IgD-negative memory B cell (primary cell): Measurements from ENCODE around the gene SYCE3. TPM values are rescaled to one million over a fixed set of nuclear protein-coding genes. Genes with fewer than 3 reads are reported as not detected.
"Not testable (repeated sequence)": the region's sequence is repeated elsewhere in the genome, so short reads cannot be mapped to it uniquely, and the experiment has no call there.

Experiments
- H3K27ac Mint-ChIP-seq, 3 donors: one replicate each; pipeline ENCODE4 v1.8.0; 2020 to 2022; ENCODE audit warnings: mild to moderate bottlenecking in 3 of 3, mixed read lengths in 3 of 3, moderate library complexity in 1 of 3
- H3K27me3 Mint-ChIP-seq: one replicate; pipeline ENCODE4 v1.8.0; 2021; ENCODE audit warnings: mixed read lengths
- H3K36me3 Mint-ChIP-seq: one replicate; pipeline ENCODE4 v1.8.0; 2020; ENCODE audit warnings: mild to moderate bottlenecking, mixed read lengths
- H3K4me1 Mint-ChIP-seq, 3 donors: one replicate each; pipeline ENCODE4 v1.8.0; 2020 to 2022; ENCODE audit warnings: mixed read lengths in 3 of 3, mild to moderate bottlenecking in 1 of 3
- H3K4me3 Mint-ChIP-seq, 4 donors: one replicate each; pipeline ENCODE4 v1.8.0; 2020 to 2022; ENCODE audit warnings: mild to moderate bottlenecking in 4 of 4, mixed read lengths in 4 of 4, moderate library complexity in 3 of 4
- H3K9me3 Mint-ChIP-seq, 3 donors: one replicate each; pipeline ENCODE4 v1.8.0; 2020 to 2021; ENCODE audit warnings: mixed read lengths in 3 of 3, mild to moderate bottlenecking in 1 of 3
- polyA plus RNA-seq: library from polyadenylated mRNA; unstranded; fragments of 300-500 nt; fragmentation: Illumina TruSeq; gene quantifications from one replicate; pipeline ENCODE4 v1.2.3, GENCODE V29; 2021

Gene SYCE3
- polyA plus RNA-seq, 1 donor from 2014 or later = not detected

DNA sequence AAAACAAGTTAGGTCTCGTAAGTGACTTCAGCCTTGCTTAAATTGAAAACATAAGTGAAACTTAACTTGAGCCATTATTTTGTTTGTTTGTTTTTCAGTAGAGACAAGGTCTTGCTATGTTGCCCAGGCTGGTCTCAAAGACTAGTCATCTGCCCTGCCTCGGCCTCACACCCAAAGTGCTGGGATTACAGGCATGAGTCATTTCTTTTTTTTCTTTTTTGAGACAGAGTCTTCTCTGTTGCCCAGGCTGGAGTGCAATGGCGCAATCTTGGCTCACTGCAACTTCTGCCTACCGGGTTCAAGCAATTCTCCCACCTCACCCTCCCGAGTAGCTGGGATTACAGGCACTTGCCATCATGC, 21.1 kb downstream of the SYCE3 start:
- not testable (repeated sequence) for H3K27me3 Mint-ChIP-seq, H3K9me3 Mint-ChIP-seq, H3K36me3 Mint-ChIP-seq
- Mint-ChIP-seq H3K4me3 (peak overlapping the region; percentile 60 to 90 (median 76)), H3K4me1 (peaks cover 28 to 43% (median 40%) of the 10 kb centered on the region in 3 donors), H3K27ac (peak overlapping the region; percentile 91 to 100 (median 96))

DNA sequence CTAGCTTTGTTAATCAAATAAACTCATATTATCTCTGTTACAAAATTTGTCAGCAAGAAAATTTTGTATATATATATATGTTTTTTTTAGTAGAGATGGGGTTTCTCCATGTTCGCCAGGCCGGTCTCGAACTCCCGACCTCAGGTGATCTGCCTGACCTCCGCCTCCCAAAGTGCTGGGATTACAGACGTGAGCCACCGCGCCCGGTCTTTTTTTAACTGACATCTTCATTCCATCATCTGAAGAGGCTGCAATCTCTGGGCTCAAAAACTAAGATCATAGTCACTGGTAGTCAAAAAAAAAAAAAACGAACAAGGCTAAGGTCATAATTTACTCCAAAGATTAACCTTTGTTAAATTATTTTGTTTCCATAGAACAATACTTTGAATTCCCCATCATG, 22.3 kb downstream of the SYCE3 start:
- peak overlapping the region; percentile 16 to 90 (median 72) for H3K4me3 Mint-ChIP-seq
- no peaks in the 10 kb centered on the region for H3K27me3 Mint-ChIP-seq
- peaks cover 28 to 43% (median 38%) of the 10 kb centered on the region in 3 donors for H3K4me1 Mint-ChIP-seq
- no peaks in the 10 kb centered on the region for H3K36me3 Mint-ChIP-seq
- no peaks in the 10 kb centered on the region for H3K9me3 Mint-ChIP-seq
- peak overlapping the region; percentile 91 to 100 (median 100) for H3K27ac Mint-ChIP-seq

DNA sequence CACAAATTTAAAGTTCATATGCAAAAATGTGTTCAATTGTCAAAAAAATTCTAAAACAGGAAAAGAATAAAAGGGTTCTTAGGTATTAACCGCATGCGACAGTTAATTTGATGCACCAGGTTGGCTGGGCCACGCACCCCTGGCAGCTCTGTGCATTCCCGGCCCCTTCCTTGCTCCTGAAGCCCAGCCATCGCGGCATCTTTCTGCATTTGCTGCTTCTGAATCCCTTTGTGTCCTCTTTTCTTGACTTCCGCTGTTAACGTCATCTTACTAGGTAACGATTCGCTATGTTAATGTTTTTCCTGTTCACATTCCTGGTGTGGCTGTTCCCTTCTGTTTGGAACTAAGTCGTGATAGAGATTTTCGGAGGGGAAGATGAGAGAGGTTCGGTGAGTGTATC, 25.0 kb downstream of the SYCE3 start:
- no peaks in the 10 kb centered on the region for H3K27me3 Mint-ChIP-seq
- peaks cover 44 to 59% (median 57%) of the 10 kb centered on the region in 3 donors for H3K4me1 Mint-ChIP-seq
- no peaks in the 10 kb centered on the region for H3K9me3 Mint-ChIP-seq
- H3K4me3 Mint-ChIP-seq = peak overlapping the region in 1 of 4 donors; percentile 33
- H3K36me3 Mint-ChIP-seq = no peaks in the 10 kb centered on the region
- peak overlapping the region; percentile 87 to 100 (median 93) for H3K27ac Mint-ChIP-seq

DNA sequence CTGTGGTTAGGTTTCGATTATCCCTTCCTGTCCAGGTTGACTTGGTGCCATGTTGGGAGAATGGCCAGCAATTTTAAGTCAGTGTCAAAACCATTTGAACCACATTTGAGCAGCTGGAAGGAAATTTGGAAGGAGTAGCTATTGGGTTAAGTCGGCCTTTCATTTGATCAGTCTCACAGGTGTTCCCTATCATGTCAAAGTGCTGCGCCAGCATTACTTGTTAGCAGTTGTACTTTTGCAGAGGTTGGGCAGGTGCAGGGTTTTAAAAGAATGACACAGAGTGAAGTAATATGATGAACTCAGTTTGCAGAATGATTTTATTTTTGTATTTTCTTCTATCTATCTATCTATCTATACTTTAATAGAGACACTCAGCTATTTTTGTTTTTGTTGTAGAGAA, 26.5 kb downstream of the SYCE3 start:
- peaks cover 40 to 50% (median 47%) of the 10 kb centered on the region in 3 donors for H3K4me1 Mint-ChIP-seq
- H3K9me3 Mint-ChIP-seq = no peaks in the 10 kb centered on the region
- peak overlapping the region in 2 of 4 donors; percentile 57 to 95 for H3K4me3 Mint-ChIP-seq
- no peaks in the 10 kb centered on the region for H3K36me3 Mint-ChIP-seq
- peak overlapping the region in 2 of 3 donors; percentile 59 to 87 for H3K27ac Mint-ChIP-seq
- H3K27me3 Mint-ChIP-seq = no peaks in the 10 kb centered on the region

DNA sequence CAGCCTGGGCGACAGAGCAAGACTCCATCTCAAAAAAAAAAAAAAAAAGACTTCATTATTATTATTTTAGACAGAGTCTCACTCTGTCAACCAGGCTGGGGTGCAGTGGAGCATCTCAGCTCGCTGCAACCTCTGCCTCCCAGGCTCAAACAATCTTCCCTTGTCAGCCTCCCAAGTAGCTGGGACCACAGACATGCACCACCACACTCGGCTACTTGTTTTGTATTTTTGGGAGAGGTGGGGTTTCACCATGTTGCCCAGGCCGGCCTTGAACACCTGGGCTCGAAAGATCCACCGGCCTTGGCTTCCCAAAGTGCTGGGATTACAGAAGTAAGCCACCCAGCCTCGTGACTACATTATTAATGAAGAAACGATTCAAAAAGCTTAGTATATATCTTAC, 27.6 kb downstream of the SYCE3 start:
- H3K4me1 Mint-ChIP-seq = peaks cover 36 to 40% (median 38%) of the 10 kb centered on the region in 3 donors
- no peaks in the 10 kb centered on the region for H3K27me3 Mint-ChIP-seq
- H3K36me3 Mint-ChIP-seq = no peaks in the 10 kb centered on the region
- peak overlapping the region; percentile 95 to 99 (median 98) for H3K27ac Mint-ChIP-seq
- peak overlapping the region; percentile 77 to 97 (median 90) for H3K4me3 Mint-ChIP-seq
- H3K9me3 Mint-ChIP-seq = no peaks in the 10 kb centered on the region

DNA sequence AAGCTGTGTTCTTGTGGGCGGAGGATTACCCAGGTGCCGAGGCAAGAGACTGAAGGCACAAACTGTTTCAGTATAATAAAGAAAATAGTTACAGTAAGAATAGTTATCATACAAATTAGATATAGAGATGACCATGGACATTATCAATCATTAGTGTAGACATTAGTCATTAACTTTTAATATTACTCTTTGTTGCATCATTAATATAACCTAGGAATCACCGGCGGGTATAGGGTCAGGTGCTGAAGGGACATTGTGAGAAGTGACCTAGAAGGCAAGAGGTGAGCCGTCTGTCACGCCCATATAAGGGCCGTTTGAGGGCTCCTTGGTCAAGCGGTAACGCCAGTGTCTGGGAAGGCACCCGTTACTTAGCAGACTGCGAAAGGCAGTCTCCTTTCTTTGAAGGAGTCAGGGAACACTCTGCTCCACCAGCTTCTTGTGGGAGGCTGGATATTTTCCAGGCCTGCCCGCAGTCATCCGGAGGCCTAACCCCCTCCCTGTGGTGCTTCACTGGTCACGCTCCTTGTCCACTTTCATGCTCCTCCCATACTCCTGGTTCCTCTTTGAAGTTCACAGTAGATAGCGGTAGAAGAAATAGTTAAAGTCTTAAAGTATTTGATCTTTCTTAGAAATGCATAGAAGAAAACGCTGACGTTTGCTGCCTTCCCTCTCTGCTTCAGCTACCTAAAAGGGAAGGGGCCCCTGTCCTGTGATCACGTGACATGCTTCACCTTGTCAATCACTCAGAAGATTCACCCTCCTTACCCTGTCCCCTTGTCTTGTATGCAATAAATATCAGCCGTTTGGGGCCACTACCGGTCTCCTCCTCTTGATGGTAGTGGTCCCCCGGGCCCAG, 28.6 kb downstream of the SYCE3 start:
- Mint-ChIP-seq H3K4me1 (peaks cover 29 to 33% (median 31%) of the 10 kb centered on the region in 3 donors), H3K4me3 (peak overlapping the region; percentile 77 to 97 (median 90)), H3K27ac (peak overlapping the region; percentile 95 to 99 (median 98))
- H3K27me3 Mint-ChIP-seq, H3K36me3 Mint-ChIP-seq, H3K9me3 Mint-ChIP-seq: not testable (repeated sequence)

DNA sequence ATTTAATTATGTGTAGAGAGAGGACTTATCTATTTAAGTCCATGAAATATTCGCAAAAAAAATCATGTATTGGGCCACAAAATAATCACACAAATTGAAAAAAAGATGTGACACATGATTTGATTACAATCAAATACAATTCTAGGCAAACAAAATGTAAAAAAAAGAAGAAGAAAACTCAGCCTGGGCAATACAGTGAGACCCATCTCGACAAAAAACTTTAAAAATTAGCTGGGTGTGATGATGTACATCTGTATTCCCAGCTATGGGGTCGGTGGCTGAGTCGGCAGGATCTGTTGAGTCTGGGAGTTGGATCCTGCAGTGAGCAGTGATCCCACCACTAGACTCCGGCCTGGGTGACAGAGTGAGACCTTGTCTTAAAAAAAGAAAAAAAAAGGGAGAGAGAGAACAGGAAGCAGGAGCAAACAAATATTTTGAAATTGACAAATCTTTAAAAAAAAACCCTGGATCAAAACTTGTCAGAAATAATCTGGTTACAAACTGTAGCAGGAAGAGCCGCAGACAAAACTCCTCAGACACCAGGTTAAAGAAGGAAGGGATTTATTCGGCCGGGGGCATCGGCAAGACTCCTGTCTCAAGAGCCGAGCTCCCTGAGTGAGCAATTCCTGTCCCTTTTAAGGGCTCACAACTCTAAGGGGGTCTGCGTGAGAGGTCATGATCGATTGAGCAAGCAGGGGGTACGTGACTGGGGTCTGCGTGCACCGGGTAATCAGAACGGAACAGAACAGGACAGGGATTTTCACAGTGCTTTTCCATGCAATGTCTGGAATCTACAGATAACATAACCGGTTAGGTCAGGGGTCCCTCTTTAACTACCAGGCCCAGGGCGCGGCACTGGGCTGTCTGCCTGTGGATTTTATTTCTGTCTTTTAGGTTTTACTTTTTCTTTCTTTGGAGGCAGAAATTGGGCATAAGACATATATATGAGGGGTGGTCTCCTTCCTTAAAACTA, 29.6 kb downstream of the SYCE3 start:
- peak overlapping the region; percentile 86 to 97 (median 92) for H3K4me3 Mint-ChIP-seq
- H3K36me3 Mint-ChIP-seq = no peaks in the 10 kb centered on the region
- H3K27ac Mint-ChIP-seq = peak overlapping the region; percentile 95 to 99 (median 98)
- H3K27me3 Mint-ChIP-seq = no peaks in the 10 kb centered on the region
- no peaks in the 10 kb centered on the region for H3K9me3 Mint-ChIP-seq
- H3K4me1 Mint-ChIP-seq = peaks cover 31 to 34% (median 32%) of the 10 kb centered on the region in 3 donors

DNA sequence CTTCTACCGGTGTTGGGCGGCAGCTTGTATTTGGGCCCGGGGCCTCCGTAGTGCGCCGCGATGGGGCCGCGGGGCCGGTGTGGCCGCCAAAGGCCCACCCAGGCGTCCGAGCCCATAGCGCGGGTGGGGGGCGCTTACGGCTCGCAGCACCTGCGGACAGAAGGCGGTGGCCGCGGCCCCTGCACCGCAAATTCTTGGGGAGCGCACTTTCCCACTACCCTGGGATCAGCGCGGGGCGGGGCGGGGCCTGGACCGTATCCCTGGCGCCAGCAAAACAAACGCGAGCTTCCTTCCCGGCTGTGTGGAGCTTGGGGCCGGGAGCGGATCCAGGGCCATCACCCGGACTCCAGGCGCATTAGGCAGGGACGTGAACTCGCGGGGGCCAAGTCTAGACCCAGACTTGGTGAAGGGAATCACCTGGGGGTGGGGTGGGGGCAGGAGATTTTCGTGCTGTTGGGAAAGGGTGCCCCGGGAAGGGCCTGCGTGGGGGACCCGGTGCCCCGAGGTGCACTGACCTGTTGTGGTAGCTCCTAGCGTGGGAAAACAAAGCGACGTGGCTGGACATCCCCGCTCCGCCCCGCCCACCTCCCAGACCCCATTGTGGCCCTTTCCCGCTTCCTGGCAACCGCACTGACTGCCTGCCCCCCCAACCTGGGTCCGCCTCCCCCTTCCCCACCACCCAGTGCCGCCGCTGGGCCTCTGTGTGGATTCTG, 30.6 kb downstream of the SYCE3 start:
- H3K4me1 Mint-ChIP-seq = peaks cover 33 to 37% (median 35%) of the 10 kb centered on the region in 3 donors
- no peaks in the 10 kb centered on the region for H3K36me3 Mint-ChIP-seq
- no peaks in the 10 kb centered on the region for H3K9me3 Mint-ChIP-seq
- H3K27me3 Mint-ChIP-seq = no peaks in the 10 kb centered on the region
- peak overlapping the region; percentile 93 to 99 (median 98) for H3K27ac Mint-ChIP-seq
- peak overlapping the region; percentile 90 to 97 (median 94) for H3K4me3 Mint-ChIP-seq

DNA sequence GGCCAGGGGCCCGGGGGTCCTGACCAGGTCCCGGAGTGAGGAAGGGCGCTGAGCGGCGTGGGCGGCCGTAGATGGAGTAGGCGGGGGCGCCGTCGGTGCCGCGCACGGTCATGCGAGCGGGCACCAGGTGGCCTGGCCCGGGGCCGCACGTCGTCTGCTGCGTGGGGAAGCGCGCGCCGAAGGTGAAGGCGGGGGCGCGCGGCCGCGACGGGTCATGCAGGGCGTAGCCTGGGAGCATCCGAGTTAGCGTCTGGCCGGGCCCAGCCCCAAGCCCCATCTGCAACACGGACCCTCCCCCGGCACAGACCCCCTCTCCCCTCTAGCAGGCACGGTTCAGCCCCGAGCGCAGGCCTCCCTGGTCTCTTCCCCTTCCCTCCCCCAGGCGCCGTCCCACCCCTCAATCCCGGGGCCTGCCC, 31.2 kb downstream of the SYCE3 start:
- H3K27ac Mint-ChIP-seq = peak overlapping the region; percentile 98 to 100 (median 99)
- H3K4me1 Mint-ChIP-seq = peaks cover 36 to 38% (median 37%) of the 10 kb centered on the region in 3 donors
- no peaks in the 10 kb centered on the region for H3K9me3 Mint-ChIP-seq
- no peaks in the 10 kb centered on the region for H3K27me3 Mint-ChIP-seq
- H3K36me3 Mint-ChIP-seq = no peaks in the 10 kb centered on the region
- H3K4me3 Mint-ChIP-seq = peak overlapping the region; percentile 90 to 97 (median 94)

DNA sequence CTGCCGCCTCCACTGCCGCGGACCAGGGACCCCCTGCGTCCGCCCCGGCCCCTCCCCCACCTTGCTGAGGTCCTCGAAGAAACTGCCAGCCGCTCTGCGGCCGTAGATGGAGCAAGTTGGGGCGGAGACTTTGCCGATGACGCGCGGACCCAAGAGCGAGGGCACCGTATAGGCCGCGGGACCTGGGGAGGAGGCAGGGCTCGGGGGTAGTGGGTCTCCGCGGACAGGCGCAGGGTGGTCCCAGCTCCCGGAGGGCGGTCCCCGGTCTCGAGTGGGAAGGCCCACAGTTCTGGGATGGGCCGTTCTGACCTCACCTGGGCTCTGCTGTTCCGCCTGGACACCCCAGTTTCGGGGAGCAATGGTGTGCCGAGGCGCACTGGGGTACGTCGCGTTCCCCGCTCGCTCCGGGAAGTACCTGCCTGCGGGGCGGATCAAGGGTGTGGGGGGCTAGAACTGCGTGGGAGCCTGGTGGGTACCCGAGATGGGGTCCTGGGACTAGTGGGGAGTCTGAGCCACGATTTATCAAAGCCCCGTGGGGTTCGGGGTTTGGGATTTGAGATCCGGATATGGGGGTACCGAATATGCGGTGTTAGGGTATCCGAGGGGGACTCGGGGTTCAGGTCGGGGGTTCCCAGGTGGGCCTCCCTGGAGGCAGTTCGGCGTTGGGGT, 31.7 kb downstream of the SYCE3 start:
- H3K27ac Mint-ChIP-seq = peak overlapping the region; percentile 98 to 100 (median 99)
- no peaks in the 10 kb centered on the region for H3K27me3 Mint-ChIP-seq
- peaks cover 36 to 38% (median 37%) of the 10 kb centered on the region in 3 donors for H3K4me1 Mint-ChIP-seq
- H3K36me3 Mint-ChIP-seq = no peaks in the 10 kb centered on the region
- H3K9me3 Mint-ChIP-seq = no peaks in the 10 kb centered on the region
- H3K4me3 Mint-ChIP-seq = peak overlapping the region; percentile 90 to 97 (median 94)

DNA sequence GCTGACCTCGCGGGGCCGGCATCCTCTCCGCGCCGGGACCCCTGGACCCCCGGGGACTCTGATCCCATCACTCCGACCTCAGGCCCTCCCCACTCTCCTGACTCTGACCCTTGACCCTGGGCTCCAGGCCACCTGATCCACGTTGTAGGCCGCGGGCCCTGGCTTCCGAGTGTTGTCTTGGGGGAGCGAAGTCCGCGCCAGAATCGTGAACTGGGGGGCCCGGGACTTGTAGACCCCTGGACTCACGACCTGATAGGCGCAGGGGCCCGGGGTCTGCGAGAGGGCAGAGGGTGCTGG, 32.2 kb downstream of the SYCE3 start:
- Mint-ChIP-seq H3K4me1 (peaks cover 36 to 38% (median 37%) of the 10 kb centered on the region in 3 donors), H3K9me3 (no peaks in the 10 kb centered on the region), H3K36me3 (no peaks in the 10 kb centered on the region)

DNA sequence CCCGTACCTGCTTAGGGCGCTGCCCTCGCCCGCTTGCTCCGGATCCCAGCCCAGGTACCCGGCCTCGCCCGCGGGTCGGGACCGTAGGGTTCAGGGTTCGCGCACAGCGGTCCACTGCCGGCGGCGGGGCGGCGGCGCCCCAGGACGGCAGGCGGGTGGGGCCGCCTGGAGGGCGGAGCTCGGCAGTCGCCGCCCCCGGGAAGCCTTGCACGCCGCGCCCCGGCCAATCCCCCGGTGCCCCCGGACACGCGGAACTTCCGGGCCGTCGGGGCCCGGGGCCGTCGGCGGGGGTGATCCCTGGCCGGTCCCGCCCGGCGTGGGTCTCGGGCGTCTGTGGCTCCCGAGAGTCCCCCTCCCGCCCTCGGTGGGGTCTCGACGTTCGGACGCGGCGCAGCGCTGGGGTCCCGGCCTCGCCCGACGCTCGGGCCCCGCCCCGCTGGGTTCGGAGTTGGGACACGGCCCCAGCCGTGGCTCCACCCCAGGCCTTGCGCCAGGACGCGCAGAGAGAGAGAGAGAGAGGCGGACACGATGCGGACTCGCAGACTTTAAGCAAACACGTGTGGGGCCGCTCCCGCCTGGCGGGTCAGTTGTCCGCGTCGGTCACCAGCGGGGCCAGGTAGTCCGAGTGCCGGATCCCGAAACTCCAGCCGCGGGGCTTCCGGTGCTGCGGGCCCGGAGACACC, 32.7 kb downstream of the SYCE3 start, which contains the start of gene TYMP:
TYMP (minus strand) TSS at position 116 of the 683 bp plus-strand sequence. CDS start 303 bp downstream, outside the sequence.
- Mint-ChIP-seq H3K4me1 (peaks cover 32 to 37% (median 34%) of the 10 kb centered on the region in 3 donors), H3K27me3 (no peaks in the 10 kb centered on the region), H3K27ac (peak within 1 kb of the TSS; percentile 98 to 100 (median 99)), H3K9me3 (no peaks in the 10 kb centered on the region), H3K36me3 (no peaks in the 10 kb centered on the region), H3K4me3 (peak within 1 kb of the TSS; percentile 90 to 97 (median 94))

More for the DNA sequence above, 32.2 kb downstream of the SYCE3 start:
- Mint-ChIP-seq H3K27ac (peak overlapping the region; percentile 98 to 100 (median 99)), H3K4me3 (peak overlapping the region; percentile 90 to 97 (median 94)), H3K27me3 (no peaks in the 10 kb centered on the region)

DNA sequence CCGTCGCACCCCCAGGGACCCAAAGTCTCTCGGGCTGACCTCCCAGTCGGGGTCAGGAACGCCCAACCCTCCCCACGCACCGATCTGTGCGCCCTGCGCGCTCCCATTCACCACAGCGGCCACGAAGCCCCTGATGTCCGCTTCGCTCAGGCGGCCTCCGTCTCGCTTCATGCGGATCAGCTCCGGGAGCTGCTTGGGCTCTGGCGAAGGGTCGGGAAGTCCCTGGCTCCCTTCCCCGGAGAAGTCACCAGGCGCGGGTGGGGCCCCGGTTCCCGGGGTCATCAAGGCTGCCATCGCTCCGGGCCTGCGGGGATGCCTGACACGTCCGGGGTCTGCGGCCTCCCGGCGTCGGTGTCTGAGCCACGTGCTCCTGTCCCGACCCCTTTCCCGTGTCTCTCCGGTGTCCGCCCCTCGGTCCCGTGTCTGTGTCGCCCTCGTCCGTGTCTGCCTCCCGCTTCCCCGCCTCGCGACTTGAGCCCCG, 33.3 kb downstream of the SYCE3 start:
- Mint-ChIP-seq H3K4me3 (peak overlapping the region; percentile 55 to 95 (median 82)), H3K27me3 (no peaks in the 10 kb centered on the region), H3K36me3 (no peaks in the 10 kb centered on the region), H3K27ac (peak overlapping the region in 2 of 3 donors; percentile 92 to 98), H3K9me3 (no peaks in the 10 kb centered on the region), H3K4me1 (peaks cover 34 to 37% (median 35%) of the 10 kb centered on the region in 3 donors)
